Cerebellar nuclear complex (tissue), 1 donor: ENCODE measurements around the gene PPP1R16B.
"Not testable (repeated sequence)": the region's sequence is repeated elsewhere in the genome, so short reads cannot be mapped to it uniquely, and the experiment has no call there.

Experiments used
- DNase-seq, 2 experiments: peaks; one replicate each; lab custom pipeline; 2025; lab: John Stamatoyannopoulos, UW

PPP1R16B gene

GRCh38 chr20:38935285-38935684, 129.8 kb downstream of the PPP1R16B start:
- DNase-seq = no peak

DNA sequence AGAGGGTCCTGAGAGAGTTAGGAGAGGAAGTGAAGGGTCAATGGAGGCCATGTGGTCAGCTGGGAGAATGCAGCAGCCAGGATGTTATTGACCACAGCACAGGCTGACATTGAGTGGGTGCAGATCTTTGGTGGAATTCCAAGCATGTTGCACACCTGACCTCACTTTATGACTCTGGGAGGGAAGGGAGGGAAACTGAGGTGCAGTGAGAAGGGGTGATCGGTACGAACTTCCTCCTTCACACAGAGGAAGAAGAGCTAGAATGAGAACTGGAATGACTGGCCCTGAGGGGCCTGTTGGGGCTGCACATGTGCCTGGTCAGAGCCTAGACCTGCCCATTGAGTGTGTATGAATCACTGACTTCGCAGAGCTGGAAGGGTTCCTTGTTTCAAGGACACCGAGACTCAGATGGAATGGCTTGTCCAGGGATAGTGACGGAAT, 130.5 kb downstream of the PPP1R16B start:
- DNase-seq = no peak

DNA sequence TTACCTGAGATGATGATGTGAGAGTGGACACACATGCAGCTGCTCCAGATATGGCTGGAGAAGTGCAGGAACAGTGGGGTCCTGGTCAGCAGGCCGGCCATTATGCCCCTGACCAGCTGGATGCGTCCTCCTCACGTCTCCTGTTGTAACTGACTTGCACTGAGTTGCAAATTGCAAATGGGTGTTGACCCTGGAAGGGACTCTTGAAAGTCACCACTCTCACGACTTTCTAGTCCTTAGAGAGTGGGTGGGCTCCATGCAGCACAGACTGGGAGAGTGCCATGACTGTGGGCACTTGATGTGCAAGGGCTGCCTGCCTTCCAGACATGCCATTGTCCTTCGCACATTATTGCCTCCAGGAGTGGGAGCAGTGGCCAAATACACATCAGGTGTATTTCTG, 131.5 kb downstream of the PPP1R16B start:
- no peak for DNase-seq

GRCh38 chr20:38937978-38938473, 132.5 kb downstream of the PPP1R16B start:
- no peak for DNase-seq

DNA sequence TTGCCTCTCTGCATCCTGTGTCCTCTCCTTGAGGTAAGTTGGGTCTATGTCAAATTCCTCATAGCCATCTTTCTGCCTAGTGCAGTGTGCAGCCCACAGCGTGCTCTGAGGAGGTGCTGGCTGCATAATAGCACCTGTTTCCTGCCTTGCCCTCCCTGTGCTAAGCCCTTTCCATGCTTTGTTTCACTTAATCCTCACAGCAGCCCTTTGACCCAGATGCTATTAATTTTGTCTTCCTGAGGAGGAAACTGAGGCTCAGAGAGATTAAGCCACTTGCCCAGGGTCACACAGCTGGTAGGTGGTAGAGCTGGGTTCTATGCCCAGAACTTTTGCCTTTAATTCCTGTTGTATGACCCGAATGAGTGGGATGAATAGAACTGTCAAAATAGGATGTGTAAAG, 134.2 kb downstream of the PPP1R16B start:
- DNase-seq = no peak

DNA sequence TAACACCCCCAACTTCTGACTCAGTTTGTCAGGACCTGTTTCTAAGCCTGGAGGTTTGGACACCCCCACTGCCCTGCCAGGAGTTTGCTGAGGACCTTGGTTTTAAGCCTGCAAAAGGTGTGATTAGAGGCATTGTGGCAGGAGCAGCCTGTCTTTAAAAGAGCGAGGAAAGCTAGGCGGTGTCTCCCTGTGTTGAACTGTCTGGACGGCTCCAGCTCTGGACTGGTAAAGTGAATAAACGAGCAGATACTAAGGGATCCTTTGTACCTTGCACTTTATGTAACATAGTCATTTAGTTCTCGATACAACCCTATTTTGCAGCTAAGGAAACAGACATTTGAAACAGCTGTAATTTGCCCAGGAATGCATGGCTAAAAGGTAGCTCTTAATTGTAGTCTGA, 135.1 kb downstream of the PPP1R16B start:
- no peak for DNase-seq

- DNase-seq = no peak
Observed at GRCh38 chr20:38941726-38942389, 136.4 kb downstream of the PPP1R16B start.

DNA sequence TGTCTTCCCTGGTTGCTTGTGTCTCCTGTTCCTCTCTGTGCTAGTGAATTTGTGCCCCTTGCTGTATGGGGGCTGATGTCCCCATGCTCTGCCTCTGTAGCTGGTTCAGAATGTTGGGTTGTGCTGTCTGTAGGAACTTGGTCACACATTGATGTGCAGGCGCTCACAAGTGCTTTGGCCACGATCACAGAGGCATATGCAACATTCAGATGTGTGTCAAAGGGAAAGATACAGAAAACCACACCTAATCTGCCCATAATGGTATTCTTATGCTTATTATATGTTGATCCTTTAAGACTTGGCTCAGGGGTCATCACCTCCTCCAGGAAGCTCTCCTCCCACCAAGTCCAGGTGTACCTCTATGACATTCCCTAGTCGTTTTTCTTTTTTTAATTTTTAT, 139.5 kb downstream of the PPP1R16B start:
- DNase-seq = no peak

DNA sequence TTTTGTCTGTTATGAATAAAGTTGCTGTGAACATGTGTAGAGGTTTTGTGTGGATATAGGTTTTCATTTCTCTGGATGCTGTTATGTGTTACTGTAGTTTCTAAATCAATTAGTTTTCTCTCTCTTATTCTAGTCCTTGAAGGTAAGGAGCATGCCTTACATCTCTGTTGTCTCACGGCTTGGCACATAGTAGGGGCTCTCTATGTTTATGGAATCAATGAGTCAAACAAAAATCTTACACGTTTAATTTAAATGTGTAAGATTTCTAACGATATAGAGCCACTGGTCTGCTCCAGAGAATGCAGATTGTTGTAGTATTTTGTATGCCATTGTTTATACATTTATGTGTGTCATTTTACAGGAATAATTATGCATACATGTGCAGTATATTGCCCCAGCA, 141.3 kb downstream of the PPP1R16B start:
- DNase-seq = no peak

DNA sequence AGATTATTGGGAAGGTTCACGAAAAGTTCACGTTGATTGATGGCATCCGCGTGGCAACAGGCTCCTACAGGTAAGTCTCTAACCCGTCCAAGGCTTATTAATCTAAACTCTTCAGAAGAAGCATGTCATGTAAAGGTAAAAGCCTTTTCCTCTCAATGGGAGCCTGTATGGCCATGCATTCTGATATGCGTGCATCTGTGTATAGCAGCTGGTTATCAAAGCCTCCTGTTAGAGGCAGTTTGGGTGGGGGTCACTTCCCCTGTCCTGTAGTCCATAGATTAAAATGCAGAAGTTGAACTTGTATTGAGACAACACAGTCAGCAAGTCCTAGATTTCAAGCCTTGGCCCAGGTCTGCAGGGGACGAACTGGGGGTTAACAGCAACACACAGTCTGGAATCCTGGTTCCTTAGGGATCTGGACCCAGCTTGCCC, 142.4 kb downstream of the PPP1R16B start:
- no peak for DNase-seq

DNA sequence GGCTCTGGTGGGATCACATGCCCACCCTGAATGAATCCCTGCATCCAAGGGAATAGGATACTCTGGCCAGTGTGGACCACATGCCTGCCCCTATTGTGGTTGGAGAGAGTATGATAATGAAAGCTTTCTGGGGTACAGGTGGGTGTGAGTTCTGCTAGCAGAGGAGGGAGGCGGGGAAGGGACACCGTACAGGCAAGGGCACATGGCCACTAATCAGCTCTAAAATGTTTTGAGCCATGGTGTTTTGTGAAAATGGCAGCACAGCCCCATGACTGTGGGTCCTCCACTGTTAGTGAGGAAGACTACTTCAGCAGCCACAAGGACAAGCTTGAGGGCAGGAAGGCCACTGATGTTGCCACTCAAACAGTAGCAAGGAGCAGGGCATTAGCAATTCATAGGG, 144.8 kb downstream of the PPP1R16B start:
- DNase-seq = no peak

- no peak for DNase-seq
Observed at GRCh38 chr20:38951611-38952010, 146.1 kb downstream of the PPP1R16B start.

DNA sequence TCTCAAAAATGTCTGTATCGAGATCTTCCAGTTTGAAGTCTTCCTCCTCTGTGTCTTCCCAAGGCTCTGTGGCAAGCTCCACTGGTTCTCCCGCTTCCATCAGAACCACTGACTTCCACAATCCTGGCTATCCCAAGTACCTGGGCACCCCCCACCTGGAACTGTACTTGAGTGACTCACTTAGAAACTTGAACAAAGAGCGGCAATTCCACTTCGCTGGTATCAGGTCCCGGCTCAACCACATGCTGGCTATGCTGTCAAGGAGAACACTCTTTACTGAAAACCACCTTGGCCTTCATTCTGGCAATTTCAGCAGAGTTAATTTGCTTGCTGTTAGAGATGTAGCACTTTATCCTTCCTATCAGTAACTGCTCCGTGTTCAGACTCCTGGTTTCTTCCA, 146.7 kb downstream of the PPP1R16B start:
- DNase-seq = no peak

DNA sequence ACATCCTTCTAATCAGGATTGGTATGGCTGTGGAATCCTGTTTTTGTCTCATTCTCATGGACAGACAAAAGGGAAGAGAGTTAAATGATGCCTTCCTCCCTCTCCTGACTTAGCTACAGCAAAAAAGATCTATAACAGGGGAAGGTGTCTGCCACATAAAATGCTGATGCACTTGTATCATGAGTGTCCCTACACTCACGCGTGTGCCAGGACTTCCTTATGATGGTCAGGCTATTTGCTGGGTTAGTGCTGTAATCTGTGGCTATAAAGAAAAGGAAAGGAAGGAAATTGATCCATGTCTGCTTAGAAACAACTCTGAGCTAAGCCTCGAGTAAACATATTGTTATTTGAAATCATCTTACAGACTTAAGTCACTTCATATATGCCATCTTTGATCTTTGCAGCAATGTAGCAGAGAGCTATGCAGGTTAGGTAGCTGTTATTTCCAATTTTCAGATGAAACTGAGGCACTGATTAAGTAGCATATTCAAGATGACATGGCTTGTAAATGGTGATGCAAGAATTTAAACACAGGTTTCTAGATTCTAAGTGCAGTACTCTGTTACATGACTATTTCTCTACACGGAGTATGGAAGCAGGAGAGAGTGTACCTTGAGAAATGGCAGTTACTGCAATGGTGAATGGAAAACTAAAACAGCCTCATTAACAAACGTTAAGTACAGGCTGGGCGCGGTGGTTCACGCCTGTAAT, 148.3 kb downstream of the PPP1R16B start:
- no peak for DNase-seq

- no peak for DNase-seq
Observed at GRCh38 chr20:38957235-38957876, 151.9 kb downstream of the PPP1R16B start.

GRCh38 chr20:38957915-38958485, 152.5 kb downstream of the PPP1R16B start:
- no peak for DNase-seq

DNA sequence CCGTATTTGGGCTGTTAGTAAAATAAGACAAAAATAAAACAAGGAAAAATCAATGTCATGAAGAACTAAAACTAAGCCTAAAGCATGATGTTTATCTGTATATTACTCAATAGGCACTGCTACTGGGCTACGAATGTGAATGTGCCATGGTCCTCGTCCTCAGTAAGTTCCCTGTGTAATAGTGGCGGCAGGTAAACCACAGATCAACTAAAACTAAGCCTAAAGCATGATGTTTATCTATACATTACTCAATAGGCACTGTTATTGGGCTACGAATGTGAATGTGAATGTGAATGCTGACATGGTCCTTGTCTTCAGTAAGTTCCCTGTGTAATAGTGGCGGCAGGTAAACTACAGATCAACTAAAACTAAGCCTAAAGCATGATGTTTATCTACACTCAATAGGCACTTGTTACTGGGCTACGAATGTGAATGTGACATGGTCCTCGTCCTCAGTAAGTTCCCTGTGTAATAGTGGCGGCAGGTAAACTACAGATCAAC, 154.7 kb downstream of the PPP1R16B start:
- DNase-seq = not testable (repeated sequence)

DNA sequence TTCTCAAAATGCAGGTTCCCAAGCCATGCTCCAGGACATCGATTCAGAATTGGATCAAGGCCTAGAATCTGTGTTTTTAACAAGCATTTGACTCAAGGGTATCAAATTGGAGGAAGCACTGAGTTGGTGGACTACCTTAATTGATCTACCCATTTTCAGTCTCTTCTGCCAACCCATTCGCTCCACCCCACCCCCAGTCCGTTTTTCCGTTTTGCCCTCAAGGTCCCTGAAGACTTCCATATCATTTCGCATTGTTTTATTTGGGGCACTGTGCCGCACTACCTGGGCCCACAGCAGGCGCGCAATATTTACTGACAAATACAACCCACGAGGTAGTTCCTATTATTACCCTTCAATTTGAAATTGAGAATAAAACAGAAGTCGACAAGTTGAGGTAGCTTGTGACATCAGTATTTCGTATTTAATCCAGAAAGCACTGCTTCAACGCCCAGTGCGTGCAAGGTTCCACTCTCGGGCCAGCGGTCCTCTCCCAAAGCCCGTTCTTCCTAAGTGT, 156.1 kb downstream of the PPP1R16B start:
- DNase-seq = no peak

DNA sequence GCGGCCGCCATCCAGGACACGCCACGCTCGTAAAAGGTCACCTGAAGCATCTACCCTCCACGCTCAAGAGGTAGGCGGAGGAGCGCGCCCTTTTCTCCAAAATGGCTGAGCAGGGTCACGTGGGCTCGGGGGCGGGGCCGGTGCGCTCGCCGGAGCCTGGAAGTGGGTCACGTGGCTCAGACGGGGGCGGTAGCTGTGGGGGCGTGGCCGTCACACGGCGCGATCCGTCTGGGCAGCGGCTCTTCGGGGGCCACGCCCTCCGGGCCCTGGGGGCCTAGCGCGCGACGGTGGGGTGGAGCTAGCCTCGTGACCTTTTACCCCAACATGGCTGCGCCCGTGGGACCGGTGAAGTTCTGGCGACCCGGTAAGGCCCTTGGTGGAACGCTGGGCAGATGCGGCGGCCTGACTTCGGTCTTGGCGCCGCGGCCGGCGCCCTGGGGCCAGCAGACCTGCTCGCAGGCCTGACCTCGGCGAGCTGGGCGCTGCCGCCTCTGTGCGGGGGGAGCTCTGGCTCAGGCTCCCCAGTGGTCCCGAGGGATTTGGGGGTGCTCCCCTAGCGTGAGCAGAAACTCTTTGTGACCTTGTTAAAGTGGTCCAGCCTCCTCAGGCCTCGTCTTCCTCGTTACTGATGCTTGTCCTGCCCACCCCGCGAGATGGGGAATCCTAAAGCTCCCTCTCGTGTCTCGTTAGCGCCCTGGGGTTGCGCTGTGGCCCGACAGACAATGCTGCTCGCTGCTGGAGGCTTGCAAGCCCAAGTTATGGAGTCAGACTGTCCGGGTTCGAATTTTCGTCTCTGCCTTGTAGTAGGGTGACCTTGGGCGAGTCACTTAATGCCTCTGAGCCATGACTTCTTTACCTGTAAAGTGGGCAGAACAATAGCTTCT, 156.8 kb downstream of the PPP1R16B start, which contains the start of gene DHX35:
TSS of gene DHX35 (plus strand) at position 301 of the 884 bp plus-strand sequence. CDS start at position 325, 24 bp downstream.
- DNase-seq = peak; percentile 75 to 84

DNA sequence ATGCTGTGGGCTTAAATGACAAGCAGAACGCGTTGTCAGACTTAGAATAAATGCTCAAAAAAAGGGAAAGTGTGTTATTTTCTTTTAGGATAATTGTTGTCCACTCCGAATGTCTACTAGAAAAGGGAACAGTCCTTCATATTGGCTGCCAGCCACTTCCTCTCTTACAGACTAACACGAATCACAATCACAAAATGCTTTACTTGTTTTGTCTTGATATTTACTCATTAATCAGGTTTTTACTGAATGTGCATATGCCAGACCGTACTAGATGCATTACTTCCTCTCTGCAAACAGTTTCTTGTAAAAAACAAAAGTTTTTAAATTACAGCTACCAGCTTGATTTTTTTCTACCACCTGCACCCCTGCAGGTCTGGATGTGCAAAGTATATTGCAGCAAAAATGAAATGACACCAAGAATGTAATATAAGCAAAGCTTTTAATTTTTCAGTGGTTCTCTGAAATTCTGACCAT, 157.5 kb downstream of the PPP1R16B start:
- no peak for DNase-seq

GRCh38 chr20:38963745-38964144, 158.2 kb downstream of the PPP1R16B start:
- DNase-seq = no peak
